ENCODE measurements around the gene PRMT7. TPM values are rescaled to one million over a fixed set of nuclear protein-coding genes. Genes with fewer than 3 reads are reported as not detected.

PRMT7 gene
- total RNA-seq, 1 experiment from 2014 or later, result 59.3 TPM

DNA sequence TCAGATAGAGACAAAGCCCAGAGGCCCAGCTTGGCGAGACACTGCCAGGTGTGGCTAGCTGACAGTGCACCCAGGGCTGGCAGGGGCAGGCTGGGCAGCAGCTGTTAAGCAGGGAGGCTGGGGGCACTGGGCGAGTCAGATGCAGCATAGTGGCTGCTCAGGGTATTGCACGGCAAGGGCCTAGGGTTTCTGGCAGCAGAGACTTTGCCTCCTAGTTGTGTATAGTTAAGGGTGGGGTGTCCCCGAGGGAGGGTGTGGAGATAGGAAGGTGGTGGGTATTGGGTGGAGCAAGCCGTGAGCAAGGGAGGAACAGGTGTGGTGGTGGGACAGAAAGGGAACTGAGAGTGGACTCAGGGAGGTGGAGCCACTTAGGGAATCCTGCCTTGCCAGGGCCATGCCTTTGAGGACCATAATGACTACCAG is 71.5 kb downstream of the PRMT7 start:
- H3K36me3 Mint-ChIP-seq, result no peaks in the 10 kb centered on the region
- H3K27me3 Mint-ChIP-seq (ENCODE audit: low read depth), result no peaks in the 10 kb centered on the region
- H3K27ac Mint-ChIP-seq, result no peak overlapping the region
- H3K4me3 Mint-ChIP-seq, result no peak overlapping the region
- ATAC-seq (peak; percentile 82), DNase-seq (ENCODE audit: low spot score) (peak; percentile 59)
- ChIA-PET POLR2A (no interaction called here), CTCF (interaction anchor here (0.6 to 2.4 kb wide), 19 partner anchors 9 to 138 kb away, joined by 3 to 19 read pairs (median 5); partner anchors contain the start of gene SLC7A6)
- no peaks in the 10 kb centered on the region for H3K9me3 Mint-ChIP-seq
- peaks cover 36% of the 10 kb centered on the region for H3K4me1 Mint-ChIP-seq
- TF ChIP-seq, protein P1, sequence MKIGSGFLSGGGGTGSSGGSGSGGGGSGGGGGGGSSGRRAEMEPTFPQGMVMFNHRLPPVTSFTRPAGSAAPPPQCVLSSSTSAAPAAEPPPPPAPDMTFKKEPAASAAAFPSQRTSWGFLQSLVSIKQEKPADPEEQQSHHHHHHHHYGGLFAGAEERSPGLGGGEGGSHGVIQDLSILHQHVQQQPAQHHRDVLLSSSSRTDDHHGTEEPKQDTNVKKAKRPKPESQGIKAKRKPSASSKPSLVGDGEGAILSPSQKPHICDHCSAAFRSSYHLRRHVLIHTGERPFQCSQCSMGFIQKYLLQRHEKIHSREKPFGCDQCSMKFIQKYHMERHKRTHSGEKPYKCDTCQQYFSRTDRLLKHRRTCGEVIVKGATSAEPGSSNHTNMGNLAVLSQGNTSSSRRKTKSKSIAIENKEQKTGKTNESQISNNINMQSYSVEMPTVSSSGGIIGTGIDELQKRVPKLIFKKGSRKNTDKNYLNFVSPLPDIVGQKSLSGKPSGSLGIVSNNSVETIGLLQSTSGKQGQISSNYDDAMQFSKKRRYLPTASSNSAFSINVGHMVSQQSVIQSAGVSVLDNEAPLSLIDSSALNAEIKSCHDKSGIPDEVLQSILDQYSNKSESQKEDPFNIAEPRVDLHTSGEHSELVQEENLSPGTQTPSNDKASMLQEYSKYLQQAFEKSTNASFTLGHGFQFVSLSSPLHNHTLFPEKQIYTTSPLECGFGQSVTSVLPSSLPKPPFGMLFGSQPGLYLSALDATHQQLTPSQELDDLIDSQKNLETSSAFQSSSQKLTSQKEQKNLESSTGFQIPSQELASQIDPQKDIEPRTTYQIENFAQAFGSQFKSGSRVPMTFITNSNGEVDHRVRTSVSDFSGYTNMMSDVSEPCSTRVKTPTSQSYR (CRISPR knock-in tag; IDR thresholded peaks at IDR 0.05), result no peak
- peak; percentile 56 for TF ChIP-seq CTCF (IDR thresholded peaks at IDR 0.05)
- 0 out of 2 replicates have a peak, but pooled peaks have one; percentile 33 for TF ChIP-seq FOXP1 (CRISPR knock-in tag; IDR thresholded peaks at IDR 0.05; ENCODE audit: borderline replicate concordance)

DNA sequence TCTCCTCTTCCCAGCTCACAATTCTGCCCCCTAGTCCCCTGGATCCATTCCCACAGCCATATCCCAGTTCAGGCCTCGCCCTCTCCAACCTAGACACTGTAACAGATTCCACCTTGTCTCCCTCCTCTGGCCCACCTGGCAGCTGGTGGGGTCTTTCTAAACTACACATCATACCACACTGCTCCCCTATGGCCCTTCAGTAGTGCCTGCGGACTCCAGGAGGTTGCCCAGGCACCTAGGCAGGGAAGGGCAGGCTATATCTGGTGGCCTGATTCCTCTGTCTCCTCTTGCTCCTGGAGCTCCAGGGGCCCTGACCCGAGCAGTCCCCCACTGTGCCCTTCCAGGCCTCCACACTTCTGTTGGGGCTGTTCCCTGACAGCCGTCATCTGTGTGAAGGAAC is 73.0 kb downstream of the PRMT7 start:
- no peak overlapping the region for H3K27ac Mint-ChIP-seq
- H3K36me3 Mint-ChIP-seq, result no peaks in the 10 kb centered on the region
- no peaks in the 10 kb centered on the region for H3K9me3 Mint-ChIP-seq
- ATAC-seq (no peak), DNase-seq (ENCODE audit: low spot score) (no peak)
- CTCF ChIA-PET, result interaction anchor here (1.0 to 1.8 kb wide), 7 partner anchors 10 to 137 kb away, joined by 3 to 16 read pairs (median 5); no protein-coding TSS in a partner anchor
- H3K4me3 Mint-ChIP-seq, result no peak overlapping the region
- TF ChIP-seq EMX1 (CRISPR knock-in tag; IDR thresholded peaks at IDR 0.05) (no peak), ZNF232 (CRISPR knock-in tag; IDR thresholded peaks at IDR 0.05) (no peak), NFE2L1 (CRISPR knock-in tag; IDR thresholded peaks at IDR 0.05) (no peak), JUN (CRISPR knock-in tag; IDR thresholded peaks at IDR 0.05) (no peak), FOXP1 (CRISPR knock-in tag; IDR thresholded peaks at IDR 0.05; ENCODE audit: borderline replicate concordance) (no peak), ATF6 (CRISPR knock-in tag; IDR thresholded peaks at IDR 0.05) (no peak), ZNF121 (CRISPR knock-in tag; IDR thresholded peaks at IDR 0.05) (no peak), STAT6 (CRISPR knock-in tag; conservative IDR thresholded peaks at IDR 0.05; ENCODE audit: low read depth) (no peak), E2F1 (CRISPR knock-in tag; IDR thresholded peaks at IDR 0.05) (no peak), ZNF263 (CRISPR knock-in tag; IDR thresholded peaks at IDR 0.05; ENCODE audit: low read depth) (no peak), NR1H2 (CRISPR knock-in tag; IDR thresholded peaks at IDR 0.05) (no peak), JAZF1 (CRISPR knock-in tag; IDR thresholded peaks at IDR 0.05) (no peak)
- TF ChIP-seq, protein P2, sequence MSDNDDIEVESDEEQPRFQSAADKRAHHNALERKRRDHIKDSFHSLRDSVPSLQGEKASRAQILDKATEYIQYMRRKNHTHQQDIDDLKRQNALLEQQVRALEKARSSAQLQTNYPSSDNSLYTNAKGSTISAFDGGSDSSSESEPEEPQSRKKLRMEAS (CRISPR knock-in tag; IDR thresholded peaks at IDR 0.05), result no peak
- H3K4me1 Mint-ChIP-seq, result peaks cover 44% of the 10 kb centered on the region
- H3K27me3 Mint-ChIP-seq (ENCODE audit: low read depth), result no peaks in the 10 kb centered on the region
- POLR2A ChIA-PET, result no interaction called here
